Measurements from ENCODE around the gene SYNDIG1.

The SYNDIG1 gene

GRCh38 chr20:24674921-24675605 lies 205.6 kb downstream of the SYNDIG1 start:
- no peak for DNase-seq (ENCODE audit: low read depth in 2 of 2)

DNA sequence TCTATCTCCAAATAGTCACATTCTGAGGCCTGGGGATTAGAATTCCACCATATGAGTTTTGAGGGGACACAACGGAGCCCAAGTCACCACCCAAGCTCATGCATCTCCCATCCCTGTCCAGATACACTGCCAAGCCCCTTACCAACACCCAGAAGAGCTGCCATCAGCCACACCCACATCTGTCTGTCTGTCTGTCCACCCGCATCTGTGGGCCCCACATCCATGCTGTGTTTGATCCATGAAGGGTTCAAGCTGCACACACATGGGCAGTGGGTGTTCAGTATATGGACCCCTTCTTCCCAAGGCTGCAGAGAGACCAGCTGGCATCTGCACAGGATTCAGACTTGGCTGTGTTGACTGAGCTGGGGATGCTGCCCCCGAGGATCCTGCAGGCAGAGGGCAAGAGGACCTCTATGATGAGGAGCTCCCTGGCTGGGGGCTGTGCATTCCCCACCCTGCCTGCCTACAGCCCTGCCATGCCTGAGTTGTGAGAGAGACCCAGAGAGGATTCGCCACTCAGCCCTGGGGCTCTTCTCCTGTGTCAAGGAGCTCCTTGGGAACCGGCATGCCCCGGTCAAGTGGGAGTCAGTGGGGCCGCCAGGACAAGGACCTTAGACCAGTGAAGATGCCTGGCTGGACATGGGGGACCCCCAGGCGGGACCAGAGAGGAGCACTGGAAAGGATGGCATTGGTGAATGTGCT lies 206.4 kb downstream of the SYNDIG1 start:
- DNase-seq (ENCODE audit: low read depth in 2 of 2), result no peak

DNA sequence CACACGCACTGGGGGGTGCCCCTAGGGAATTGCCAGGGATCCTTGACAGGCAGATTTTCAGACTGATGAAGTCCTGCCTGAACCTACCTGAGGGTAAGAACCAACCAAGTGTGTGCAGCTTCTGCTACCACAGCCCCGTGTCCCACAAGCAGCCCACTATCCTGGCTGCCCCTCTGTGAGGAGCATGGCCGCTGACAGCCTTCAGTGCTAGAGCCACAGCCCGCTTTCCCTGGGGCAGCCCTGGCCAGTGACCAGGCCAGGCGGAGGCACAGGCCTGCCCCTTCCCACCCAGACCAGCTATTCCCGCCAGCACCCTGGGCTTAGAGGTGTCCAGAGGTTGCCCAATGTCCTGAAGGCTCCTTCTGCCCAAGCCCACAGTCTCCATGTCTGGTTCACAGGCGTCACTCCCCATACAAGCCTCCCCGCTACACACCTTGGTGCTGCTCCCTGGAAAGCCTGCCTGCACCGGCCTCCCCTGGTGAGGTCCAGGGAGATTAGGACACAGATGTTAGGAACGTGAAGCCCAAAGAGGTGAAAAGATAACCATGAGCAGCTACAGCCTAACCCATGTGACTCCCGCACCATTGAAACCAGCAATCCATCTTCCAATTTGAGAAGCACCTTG lies 207.0 kb downstream of the SYNDIG1 start:
- DNase-seq (ENCODE audit: low read depth in 2 of 2), result no peak

- no peak for DNase-seq (ENCODE audit: low read depth in 2 of 2)
Observed at GRCh38 chr20:24676978-24677370, 207.5 kb downstream of the SYNDIG1 start.

DNA sequence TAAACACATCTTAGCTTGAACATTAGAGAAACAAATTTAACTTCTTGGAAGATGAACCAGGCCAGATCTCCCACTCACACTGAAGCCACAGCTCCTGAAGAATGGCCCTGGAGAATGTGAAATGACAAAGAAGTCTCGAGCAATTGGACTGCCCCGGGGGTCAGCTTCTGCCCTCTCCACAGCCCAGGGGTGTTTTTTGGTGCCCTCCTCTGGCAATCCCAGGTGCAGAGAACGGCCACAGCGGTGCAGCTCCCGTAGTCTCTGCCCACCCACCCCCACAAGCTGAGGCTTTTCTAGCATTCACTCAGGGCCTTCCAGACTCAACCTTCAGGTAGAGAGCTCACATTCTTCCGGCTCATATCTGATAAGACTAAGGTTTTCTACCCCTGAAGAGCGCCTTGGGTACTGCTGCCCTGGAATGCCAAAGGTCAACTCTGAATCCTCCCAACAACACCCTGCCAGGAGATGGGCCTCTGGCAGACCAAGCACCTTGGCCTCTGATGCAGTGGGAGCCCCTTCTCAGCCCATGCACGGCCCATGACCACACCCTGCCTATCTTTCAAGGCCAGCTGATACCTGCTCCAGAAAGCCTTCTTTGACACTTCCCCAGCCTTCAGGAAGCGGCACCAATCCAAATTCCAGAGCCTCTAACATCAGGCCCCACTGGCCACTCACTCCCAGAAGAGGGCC lies 208.3 kb downstream of the SYNDIG1 start:
- no peak for DNase-seq (ENCODE audit: low read depth in 2 of 2)

- DNase-seq (ENCODE audit: low read depth in 2 of 2), result no peak
Observed at GRCh38 chr20:24678351-24679106, 209.1 kb downstream of the SYNDIG1 start.

DNA sequence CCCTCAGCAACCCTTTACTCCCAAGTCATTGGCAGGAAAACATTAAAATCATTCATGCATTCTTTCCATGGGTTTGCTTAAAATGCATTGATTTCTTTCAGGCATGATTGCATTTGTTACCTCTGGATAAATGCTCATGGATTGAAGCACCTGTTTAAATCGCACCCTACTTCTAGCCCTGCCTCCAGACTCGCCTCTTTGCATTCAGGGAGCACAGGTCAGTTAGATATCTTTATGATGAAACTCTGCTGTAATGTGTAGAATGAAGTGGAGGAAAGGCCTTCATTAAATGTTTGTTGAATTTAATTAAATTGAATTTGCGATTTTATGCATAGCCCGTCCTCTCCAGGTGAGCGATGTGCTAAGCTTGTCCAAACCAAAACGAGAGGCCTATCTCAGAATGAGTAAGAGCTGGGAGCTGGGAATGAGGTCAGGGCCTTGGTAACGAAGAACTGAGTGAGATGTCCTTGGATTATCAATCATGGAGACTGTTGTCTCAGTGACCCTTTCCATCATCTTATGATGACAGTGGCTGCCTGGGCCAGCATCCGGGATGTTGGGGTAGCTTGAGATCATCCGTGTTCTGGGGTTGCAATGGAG lies 210.1 kb downstream of the SYNDIG1 start:
- no peak for DNase-seq (ENCODE audit: low read depth in 2 of 2)

DNA sequence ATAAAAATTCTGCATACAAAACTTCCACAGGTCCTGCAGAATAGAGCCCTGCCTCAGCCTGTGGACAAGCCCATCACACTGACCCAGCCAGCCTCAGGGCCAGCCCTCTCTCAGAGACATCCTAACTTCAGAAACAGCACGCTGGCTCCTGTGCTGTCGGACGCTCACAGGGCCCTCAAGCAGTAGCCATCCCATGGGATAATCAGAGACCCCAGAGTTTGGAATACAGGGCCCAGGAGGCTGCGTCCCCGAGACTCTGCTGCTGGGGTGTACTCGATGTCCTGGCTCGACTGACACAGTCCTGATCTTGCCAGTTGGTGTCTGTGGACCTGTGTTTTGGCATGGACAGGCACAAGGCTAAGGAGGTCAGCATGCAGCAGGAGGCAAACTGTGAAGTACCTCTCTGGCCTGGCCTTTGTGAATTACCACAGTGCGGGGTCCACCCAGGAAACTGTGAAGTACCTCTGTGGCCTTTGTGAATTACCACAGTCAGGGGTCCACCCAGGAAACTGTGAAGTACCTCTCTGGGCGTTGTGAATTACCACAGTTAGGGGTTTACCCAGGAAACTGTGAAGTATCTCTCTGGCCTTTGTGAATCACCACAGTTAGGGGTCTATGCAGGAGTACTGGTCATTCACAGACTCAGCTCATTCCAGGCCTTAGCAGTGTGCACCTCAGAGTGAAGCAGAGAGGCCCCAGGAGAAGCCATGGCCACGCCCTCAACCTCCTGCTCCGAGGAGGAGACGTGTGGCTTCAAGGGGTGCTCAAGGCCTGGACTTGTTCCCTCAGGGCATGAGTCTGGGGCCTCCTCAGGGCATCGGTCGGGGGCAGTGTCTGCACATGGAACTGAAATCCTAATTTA lies 212.4 kb downstream of the SYNDIG1 start:
- no peak for DNase-seq (ENCODE audit: low read depth in 2 of 2)

DNA sequence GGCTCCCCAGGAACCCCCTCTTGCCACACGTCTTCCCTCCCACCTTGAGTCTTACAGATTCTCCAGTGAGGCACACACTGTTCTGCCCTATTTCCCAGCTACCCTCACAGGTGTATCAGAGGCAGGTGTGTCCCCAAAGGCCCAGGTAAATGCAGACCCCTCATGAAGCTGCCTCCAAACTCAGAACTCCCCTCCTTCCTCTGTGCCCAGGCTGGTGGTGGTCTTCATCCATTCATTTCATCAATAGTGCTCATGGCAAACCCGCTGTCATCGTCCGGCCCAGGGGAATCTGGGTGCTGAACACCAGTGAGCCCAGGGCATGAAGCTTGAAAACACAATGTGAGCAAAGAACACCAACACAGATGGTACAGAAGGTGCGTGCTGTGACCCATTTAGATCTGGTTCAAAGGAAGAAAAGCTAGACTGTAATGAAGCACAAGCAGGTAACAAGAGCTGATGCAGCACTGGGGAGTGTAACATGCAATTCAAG lies 213.1 kb downstream of the SYNDIG1 start:
- DNase-seq (ENCODE audit: low read depth in 2 of 2), result no peak

DNA sequence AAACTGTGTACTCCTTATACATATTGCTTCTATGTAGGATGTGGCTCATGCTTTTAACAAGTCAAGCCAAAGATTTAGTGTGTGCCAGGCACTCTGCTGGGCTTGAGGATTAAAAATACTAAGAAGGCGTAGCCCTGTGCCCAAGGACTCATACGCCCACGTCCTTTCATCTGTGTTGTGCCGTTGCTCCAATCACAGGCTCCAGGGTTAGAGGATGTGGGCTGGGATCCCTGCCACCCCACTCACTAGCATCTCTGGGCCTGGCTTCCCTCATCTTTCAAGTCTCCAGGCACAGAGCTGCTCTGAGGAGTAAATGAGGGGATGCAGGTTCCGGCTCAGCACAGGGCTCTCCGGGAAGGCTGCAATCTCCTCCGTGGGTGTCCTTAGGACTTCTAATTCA lies 214.2 kb downstream of the SYNDIG1 start:
- DNase-seq (ENCODE audit: low read depth in 2 of 2), result no peak

GRCh38 chr20:24684421-24684871 lies 215.0 kb downstream of the SYNDIG1 start:
- DNase-seq (ENCODE audit: low read depth in 2 of 2), result no peak

DNA sequence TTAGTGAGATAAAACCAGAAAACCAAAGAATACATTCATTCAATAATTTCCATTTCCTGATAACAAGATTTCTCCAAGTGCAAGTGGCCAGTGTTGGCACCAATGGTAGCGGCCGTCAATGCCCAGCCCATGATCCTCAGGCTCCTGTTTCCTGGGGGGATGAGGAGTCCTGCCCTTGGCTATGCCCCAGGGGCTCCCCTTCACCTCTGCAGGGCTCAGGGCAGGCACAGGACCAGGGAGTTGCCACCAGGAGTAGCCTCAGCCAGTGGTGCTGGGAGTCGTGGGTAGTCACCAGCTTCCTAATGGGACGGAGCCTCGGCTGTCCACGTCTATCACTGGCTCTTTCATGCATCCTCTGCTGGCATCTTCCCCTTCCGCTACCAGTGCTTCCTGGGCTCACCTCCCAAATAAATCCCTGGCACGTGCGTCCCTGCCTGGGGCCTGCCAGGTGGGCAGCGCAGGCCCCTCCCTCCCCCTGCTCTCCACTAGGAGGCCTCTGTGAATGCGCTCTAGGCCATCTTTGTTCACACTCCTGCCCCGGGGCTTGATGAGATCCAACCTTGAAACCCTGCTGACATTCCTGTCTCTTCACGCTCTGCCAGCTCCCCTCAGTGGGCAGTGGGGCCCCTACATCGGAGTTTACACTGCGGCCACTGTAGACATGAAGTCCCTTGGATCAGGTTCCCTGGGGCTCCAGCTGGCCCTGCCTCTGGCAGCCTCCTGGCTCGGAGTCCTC lies 215.7 kb downstream of the SYNDIG1 start:
- no peak for DNase-seq (ENCODE audit: low read depth in 2 of 2)

- no peak for DNase-seq (ENCODE audit: low read depth in 2 of 2)
Observed at GRCh38 chr20:24685736-24686135, 216.3 kb downstream of the SYNDIG1 start.

- no peak for DNase-seq (ENCODE audit: low read depth in 2 of 2)
Observed at GRCh38 chr20:24686156-24686555, 216.7 kb downstream of the SYNDIG1 start.

DNA sequence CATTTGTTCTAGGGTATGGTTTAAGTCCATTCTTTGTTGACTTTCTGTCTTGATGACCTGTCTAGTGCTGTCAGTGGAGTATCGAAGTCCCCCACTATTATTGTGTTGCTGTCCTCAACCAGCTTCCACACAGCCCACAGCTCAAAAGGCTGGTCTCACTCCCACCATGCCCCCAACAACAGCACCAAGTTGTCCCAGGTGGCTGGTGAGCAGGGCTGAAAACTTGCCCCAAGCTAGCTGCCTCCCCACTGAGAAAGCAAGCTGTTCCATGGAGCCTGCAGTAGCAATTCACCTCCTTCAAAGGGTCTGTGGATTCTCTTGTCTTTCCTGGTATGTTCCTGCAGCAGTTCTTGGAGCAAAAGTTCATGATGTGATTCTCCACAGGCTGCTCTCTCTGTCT lies 221.0 kb downstream of the SYNDIG1 start:
- DNase-seq (ENCODE audit: low read depth in 2 of 2), result no peak

DNA sequence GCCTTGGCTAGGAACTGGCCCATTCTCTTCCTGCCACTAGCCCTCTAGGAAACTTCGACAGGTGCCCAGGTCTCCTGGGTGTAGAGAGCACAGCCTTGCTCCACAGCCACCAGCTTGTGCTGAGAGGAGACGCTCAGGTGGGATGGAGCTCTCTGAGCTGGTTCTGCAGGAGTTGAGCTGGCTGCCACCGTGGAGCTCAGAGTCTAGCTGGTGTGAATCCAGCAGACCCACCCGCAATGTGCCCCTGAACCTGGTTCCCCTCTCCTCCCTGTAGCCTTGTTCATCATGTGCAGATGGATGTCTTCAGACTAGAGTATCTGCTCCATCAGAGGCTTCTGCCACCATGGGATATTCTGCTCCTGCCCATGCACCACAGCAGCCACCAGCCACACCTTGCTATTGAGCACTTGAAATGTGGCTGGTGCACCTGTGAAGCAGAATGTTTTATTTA lies 222.5 kb downstream of the SYNDIG1 start:
- no peak for DNase-seq (ENCODE audit: low read depth in 2 of 2)

DNA sequence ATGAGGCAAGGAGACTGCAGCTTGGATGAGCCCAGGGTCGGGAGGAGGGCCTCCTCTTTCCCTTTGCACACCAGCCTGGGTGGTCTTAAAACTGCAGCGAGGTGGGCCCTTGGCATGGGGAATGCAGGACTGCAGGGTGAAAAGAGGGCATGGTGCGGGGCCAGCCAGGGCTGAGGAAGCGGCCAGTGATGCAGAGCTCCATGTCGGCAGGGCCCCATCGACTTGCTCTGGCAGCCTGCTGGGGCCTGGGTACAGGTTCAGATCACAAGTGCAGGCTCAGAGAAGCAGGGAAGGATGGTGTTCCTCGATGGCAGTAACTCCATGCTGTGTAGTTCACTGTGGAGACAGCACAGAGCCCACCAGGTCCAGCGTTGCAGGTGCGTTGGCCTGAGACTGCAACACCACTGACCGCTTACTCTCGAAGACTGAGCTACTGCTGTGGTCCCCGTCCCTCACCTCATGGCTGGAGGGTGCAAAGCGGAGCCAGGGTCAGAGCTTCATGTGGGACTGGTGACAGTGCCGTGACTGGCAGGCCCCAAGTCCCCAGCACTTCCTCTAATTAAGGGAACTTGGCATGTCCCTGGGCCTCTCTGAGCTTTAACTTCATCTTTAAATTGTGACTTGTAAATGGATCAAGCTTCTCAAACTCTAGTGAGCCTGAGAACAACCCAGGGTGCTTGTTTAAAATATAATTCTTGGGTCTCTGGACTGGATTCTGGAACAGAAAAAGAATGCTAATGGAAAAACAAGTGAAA lies 223.2 kb downstream of the SYNDIG1 start:
- DNase-seq (ENCODE audit: low read depth in 2 of 2), result no peak

DNA sequence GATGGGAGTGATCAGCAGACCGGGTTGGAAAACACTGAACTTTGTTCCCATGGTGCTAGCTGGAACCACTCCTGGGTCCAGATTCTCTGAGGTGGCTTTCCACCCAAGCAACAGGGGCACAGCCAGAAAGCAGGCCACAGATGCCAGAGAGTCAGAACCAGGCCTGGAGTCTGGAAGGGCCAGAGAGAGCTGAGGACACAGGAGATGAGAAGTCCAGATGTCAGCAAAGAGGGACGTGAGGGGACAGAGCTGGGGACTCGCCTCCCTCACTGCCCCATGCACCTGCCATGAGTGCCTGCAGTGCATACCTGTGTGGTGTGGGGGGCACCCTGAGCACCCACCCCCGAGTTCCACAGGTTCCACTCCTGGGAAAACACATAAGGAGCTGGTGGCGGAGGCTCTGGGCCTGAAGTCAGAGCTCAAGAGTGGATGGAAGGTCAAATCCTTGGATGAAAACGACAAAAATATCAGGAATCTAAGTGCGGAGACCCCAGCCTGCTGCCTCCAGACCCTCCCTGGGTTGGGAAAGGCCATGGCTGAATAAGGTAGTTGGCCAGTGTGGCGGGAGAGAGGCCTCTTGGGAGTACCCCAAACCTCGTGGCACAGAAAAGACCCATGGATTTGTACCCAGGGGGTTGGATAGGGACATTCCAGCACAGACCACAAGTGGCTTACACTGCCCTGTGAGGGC lies 224.2 kb downstream of the SYNDIG1 start:
- no peak for DNase-seq (ENCODE audit: low read depth in 2 of 2)

Data from stimulated activated CD4-positive, alpha-beta T cell treated with anti-CD3 and anti-CD28 coated beads, Interleukin-4, amount 100 ng/mL, for 48 hours (primary cell).